ENCODE measurements around the gene PCOLCE2.

- TF ChIP-seq POLR2A (IDR thresholded peaks at IDR 0.05) = no peak
- TF ChIP-seq CTCF (IDR thresholded peaks at IDR 0.05) = no peak
These were observed 73.1 kb downstream of the PCOLCE2 start for GRCh38 chr3:142815803-142816202.

All from testis (tissue), 2 donors.